GM19238 (cell line): ENCODE results near the gene MRPS21.
"Not testable (repeated sequence)": the region's sequence is repeated elsewhere in the genome, so short reads cannot be mapped to it uniquely, and the experiment has no call there.

ENCODE experiments used
- DNase-seq: peaks from one replicate; pipeline ENCODE4 v3.0.0; 2011; ENCODE audit warnings: low spot score; ENCODE audit not compliant: insufficient read length

Gene MRPS21

DNA sequence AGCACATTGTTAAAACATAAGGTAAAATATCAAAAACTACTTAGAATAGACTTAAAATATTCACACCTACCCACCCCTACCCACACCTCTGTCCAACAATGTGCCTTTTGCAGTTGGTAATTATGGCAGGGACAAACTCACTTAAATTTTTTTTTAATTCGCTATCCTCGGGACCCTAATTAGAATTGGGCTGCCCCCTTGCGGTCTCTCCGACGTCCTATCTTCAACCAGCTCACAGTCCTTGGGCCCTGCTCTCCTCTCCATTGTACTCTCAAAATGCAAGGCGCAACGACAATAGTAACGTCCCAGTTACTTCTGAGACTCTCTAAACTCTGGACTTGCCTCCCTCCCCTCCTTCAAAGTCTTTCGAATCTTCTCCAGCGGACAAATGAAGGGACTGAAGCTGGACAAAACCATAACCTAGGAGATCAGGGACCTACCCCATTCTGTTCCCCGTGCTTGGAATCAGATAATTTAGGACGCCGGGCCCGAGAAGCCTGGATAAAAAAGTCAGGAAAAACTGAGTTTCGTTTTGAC, 12.4 kb upstream of the MRPS21 start:
- DNase-seq, result no peak

DNA sequence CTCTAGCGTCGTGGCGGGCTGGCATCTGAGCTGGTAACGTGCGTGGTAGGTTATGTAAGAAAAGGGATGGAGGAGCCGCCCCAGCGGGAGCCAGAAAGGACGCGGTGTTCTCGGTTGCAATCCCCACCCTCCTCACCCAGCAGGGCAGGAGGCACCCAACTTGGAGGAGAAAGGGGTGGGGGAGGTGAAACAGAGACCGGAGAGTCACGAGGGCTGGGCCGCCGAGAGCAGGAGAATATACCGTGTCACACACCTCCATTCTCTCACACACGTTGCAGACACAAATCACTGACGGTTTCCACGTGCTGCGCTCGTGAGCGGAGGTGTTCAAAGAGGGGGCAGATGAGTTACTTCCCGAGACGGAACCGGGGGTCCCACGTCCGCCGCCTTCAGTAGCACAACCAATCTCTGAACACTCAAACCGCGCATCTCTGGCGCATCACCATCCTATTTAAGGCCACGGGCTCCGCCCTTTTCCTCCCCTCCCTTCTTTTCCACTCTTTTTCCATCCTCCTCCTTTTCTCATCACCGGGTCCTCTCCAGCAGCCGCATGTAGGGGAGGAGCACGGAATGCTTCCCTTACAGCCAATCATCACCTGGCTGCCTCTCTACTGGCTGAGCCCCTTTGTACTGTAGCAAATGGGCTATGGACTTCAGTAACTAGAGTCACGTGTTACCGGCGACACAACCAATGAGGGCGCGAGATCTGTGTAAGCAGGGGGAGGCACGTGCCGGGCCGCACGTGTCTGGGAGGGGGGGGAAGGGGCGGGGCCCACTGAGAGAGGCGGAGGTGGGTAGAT, 11.7 kb upstream of the MRPS21 start, which contains the start of gene CIART:
TSS of gene CIART (plus strand) at position 797 of the 800 bp plus-strand sequence. CDS start 714 bp downstream, outside the sequence.
- peak; percentile 68 for DNase-seq

GRCh38 chr1:150282558-150282958, 11.1 kb upstream of the MRPS21 start:
- no peak for DNase-seq

DNA sequence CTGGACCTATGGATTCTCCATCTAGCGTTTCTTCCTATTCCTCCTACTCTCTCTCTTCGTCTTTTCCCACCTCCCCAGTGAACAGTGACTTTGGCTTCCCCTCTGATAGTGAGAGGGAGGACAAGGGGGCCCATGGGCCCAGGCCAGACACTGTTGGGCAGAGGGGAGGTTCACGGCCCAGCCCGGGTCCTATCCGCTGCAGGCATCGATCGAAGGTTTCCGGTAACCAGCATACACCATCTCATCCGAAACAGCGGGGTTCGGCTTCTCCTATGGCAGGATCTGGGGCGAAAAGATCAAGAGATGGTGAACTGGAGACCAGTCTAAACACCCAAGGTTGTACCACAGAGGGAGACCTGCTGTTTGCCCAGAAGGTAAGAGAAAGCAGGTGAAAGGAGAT, 10.4 kb upstream of the MRPS21 start:
- no peak for DNase-seq

- no peak for DNase-seq
Measured at GRCh38 chr1:150288382-150288781, 5.3 kb upstream of the MRPS21 start.

GRCh38 chr1:150288822-150289221, 4.8 kb upstream of the MRPS21 start:
- DNase-seq, result no peak

GRCh38 chr1:150295476-150295875, 1.8 kb downstream of the MRPS21 start:
- DNase-seq, result no peak

- DNase-seq, result no peak
Measured at GRCh38 chr1:150299716-150300115, 6.1 kb downstream of the MRPS21 start.

DNA sequence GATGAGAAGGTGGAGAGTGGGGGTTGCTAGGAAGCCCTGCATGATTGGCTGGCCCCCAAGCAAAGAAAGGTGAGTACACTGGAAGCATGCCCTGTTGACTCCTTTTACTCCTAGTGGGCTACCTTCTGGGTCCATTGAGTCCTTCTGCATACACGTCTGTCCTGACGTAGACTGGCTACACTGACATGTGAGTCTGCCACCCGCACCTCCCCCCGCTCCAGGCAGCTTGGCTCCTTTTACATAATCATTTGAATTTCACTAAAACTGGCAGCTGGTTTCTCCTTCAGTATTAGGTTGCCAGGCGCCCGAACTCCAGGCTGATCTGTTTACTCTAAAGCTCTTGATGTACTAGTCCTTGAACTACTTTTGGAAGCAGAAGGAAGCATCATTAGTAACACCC, 8.7 kb downstream of the MRPS21 start:
- no peak for DNase-seq

DNA sequence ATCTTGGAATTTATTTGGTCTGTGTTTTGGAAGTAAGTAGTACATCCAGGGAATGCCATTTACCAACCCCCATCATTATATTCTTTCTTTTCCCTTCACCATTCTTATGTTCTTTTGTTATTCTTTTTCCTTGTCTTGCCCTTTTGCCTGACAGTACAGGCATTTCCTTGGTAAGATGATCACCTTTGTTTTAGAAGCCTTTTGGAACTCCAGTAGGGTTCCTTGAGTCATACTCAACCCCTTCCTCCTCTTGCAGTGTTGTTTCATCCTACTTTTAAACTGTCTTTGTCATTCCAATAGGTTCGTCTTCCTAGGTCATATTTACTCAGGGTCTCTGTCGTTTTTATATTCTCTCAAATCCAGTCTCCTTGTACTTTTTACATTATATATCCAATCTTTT, 9.2 kb downstream of the MRPS21 start:
- DNase-seq, result no peak

GRCh38 chr1:150308585-150308984, 14.9 kb downstream of the MRPS21 start:
- DNase-seq, result not testable (repeated sequence)

DNA sequence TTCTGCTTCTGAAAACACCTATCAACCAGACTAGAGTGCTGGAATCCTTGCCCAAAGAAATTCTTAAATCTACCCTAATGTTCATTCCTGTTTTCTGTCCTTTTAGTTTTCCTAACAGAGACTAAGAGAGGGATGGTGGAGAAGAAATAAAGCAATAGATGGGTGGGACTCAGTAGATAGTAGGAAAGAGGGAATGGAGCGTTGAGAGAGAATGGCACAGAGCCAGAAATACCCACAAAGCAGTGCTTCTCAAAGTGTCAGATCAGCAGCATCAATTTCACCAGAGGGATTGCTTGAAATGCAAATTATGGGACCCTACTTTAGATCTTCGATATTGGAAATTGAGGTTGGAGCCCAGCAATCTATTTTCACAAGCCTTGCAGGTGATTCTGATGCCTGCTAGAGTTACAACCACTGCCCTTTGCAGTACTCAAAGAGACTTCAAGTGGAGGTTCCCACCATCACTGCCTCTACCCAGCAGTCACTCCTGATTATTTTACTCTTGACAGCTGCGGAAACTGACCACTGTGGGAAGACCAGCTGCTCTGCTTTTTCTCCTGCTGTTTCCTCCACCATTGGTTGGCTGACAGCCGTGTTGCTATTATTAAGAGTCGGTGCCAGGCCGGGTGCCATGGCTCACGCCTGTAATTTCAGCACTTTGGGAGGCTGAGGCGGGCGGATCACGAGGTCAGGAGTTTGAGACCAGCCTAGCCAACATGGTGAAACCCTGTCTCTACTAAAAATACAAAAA, 16.3 kb downstream of the MRPS21 start:
- no peak for DNase-seq

- DNase-seq, result no peak
Measured at GRCh38 chr1:150311762-150312161, 18.1 kb downstream of the MRPS21 start.

GRCh38 chr1:150314691-150315090, 21.0 kb downstream of the MRPS21 start:
- not testable (repeated sequence) for DNase-seq

DNA sequence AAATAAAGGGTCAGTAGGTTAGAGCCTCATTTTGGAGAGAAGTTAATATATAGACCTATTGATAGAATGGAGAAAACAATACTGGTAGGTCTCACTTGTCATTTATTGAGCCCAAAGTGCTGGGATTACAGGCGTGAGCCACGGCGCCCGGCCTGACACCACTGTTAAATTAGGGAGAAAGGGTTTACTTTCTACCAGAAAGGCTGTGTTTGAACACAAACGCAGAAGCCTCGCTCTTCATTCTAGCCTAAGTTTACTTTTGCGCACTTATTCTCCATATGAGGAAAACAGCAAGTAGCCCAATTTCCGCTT, 27.0 kb downstream of the MRPS21 start:
- DNase-seq, result no peak

- no peak for DNase-seq
Measured at GRCh38 chr1:150321826-150322166, 28.1 kb downstream of the MRPS21 start.

- no peak for DNase-seq
Measured at GRCh38 chr1:150322310-150322709, 28.6 kb downstream of the MRPS21 start.

DNA sequence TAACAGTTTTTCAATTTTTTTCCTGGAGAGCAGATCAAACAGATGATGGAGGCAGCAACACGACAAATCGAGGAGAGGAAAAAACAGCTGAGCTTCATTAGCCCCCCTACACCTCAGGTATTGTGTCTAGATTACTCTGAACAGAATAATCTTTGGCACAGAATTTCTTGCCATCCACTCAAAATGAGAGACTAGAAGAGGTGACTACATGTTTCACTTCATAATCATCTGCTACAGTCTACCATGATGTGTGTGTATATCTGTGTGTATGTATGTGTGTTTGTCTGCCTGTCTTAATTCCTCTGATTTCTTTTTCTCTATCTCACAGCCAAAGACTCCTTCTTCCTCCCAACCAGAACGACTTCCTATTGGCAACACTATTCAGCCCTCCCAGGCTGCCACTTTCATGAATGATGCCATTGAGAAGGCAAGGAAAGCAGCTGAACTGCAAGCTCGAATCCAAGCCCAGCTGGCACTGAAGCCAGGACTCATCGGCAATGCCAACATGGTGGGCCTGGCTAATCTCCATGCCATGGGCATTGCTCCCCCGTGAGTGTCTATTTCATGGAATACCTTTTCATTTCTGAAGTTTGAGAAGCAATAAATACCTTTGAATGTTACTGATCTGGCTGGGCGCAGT, 39.1 kb downstream of the MRPS21 start:
- DNase-seq, result no peak

GRCh38 chr1:150346316-150346715, 52.7 kb downstream of the MRPS21 start:
- no peak for DNase-seq

DNA sequence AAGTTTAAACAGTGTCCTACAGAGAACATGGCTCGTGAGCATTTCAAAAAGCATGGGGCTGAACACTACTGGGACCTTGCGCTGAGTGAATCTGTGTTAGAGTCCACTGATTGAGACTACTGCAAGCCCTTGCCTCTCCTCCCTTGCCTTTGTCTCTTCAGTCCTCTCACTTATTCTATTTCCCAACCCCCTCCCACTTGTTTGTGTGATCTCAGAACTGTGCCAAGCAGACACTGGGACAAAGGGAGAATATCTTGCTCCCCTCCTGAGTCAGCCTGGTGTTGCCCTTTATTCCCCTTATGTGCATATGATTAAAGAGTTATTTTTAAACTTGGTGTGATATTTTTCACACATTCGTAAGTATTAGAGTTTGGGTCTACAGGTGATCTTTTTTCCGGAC, 59.2 kb downstream of the MRPS21 start:
- no peak for DNase-seq
